HEK293 (cell line): Measurements from ENCODE around the gene ACVRL1.

Experiments used
- CTCF ChIA-PET: fragments of 350-600 bp; formaldehyde crosslinking; extraction: SDS; loops from one replicate; lab custom pipeline; 2021; ENCODE audit warnings: antibody characterized with exemption; lab: Yijun Ruan, JAX
- POLR2A ChIA-PET: fragments of 300-600 bp; formaldehyde crosslinking; extraction: SDS; loops from one replicate; lab custom pipeline; 2020; ENCODE audit warnings: antibody characterized with exemption, inconsistent platforms; lab: Yijun Ruan, JAX
- H3K27ac ChIP-seq: fragments of 200-500 bp; sonication (Bioruptor generic); 2 replicates; pipeline ENCODE4 v1.5.1; 2014; ENCODE audit warnings: low read depth, low read length, control low read depth, inconsistent platforms; ENCODE audit errors: extremely low read depth
- H3K36me3 ChIP-seq, 2 experiments: fragments of 200-500 bp in 1 of 2; sonication (Bioruptor generic) in 1 of 2; 1 replicate in 1 of 2; 2 replicates in 1 of 2; pipeline ENCODE4 v1.5.1; 2014 to 2017; ENCODE audit warnings: inconsistent platforms in 2 of 2, low read length in 2 of 2; ENCODE audit not compliant: control insufficient read depth in 2 of 2, insufficient read depth in 1 of 2
- H3K4me1 ChIP-seq: fragments of 200-500 bp; sonication (Bioruptor generic); 2 replicates; pipeline ENCODE4 v1.5.1; 2014; ENCODE audit warnings: mild to moderate bottlenecking, low read length, inconsistent platforms; ENCODE audit not compliant: control insufficient read depth, insufficient read depth
- H3K4me3 ChIP-seq: 2 replicates; pipeline ENCODE4 v1.5.1; 2011; ENCODE audit warnings: low read depth, mild to moderate bottlenecking, control low read depth, low read length, moderate library complexity
- H3K9me3 ChIP-seq: fragments of 200-500 bp; sonication (Bioruptor generic); 2 replicates; pipeline ENCODE4 v1.5.1; 2014; ENCODE audit warnings: low read depth, low read length, inconsistent platforms; ENCODE audit not compliant: control insufficient read depth, insufficient read depth
- KLF9 ChIP-seq: fragments of 450-650 bp; formaldehyde crosslinking; IDR thresholded peaks from 2 replicates; pipeline ENCODE4 v1.5.1; 2016; ENCODE audit warnings: missing biosample characterization, missing genetic modification characterization, low read depth
- OSR2 ChIP-seq: fragments of 450-650 bp; formaldehyde crosslinking; IDR thresholded peaks from 2 replicates; pipeline ENCODE4 v1.5.1; 2016; ENCODE audit warnings: missing biosample characterization, missing genetic modification characterization
- SETDB1 ChIP-seq: IDR thresholded peaks from one replicate; pipeline ENCODE4 v1.6.1; 2017; ENCODE audit warnings: mild to moderate bottlenecking, low read length, moderate library complexity, mixed read lengths; ENCODE audit not compliant: insufficient read length
- TRIM28 ChIP-seq: IDR thresholded peaks from 2 replicates; pipeline ENCODE4 v1.6.1; 2011; ENCODE audit warnings: low read length, control low read depth, borderline replicate concordance
- ZBTB11 ChIP-seq: fragments of 450-650 bp; formaldehyde crosslinking; conservative IDR thresholded peaks from 2 replicates; pipeline ENCODE4 v1.5.1; 2016; ENCODE audit warnings: low read depth, missing biosample characterization, missing genetic modification characterization
- ZBTB26 ChIP-seq: fragments of 450-650 bp; formaldehyde crosslinking; optimal IDR thresholded peaks from 2 replicates; pipeline ENCODE3; 2016; ENCODE audit warnings: missing biosample characterization, mild to moderate bottlenecking, missing genetic modification characterization
- ZBTB8A ChIP-seq: fragments of 450-650 bp; formaldehyde crosslinking; IDR thresholded peaks from 2 replicates; pipeline ENCODE4 v1.5.1; 2016; ENCODE audit warnings: missing biosample characterization, missing genetic modification characterization
- ZEB2 ChIP-seq: fragments of 450-650 bp; formaldehyde crosslinking; IDR thresholded peaks from 2 replicates; pipeline ENCODE4 v1.5.1; 2016; ENCODE audit warnings: missing biosample characterization, missing genetic modification characterization
- ZFP3 ChIP-seq: fragments of 450-650 bp; formaldehyde crosslinking; IDR thresholded peaks from 2 replicates; pipeline ENCODE4 v1.5.1; 2016; ENCODE audit warnings: low read depth, missing biosample characterization, missing genetic modification characterization
- ZNF10 ChIP-seq: fragments of 450-650 bp; formaldehyde crosslinking; IDR thresholded peaks from 2 replicates; pipeline ENCODE4 v1.5.1; 2017; ENCODE audit warnings: missing biosample characterization, missing genetic modification characterization
- ZNF114 ChIP-seq: fragments of 450-650 bp; formaldehyde crosslinking; IDR thresholded peaks from 2 replicates; pipeline ENCODE4 v1.5.0; 2017; ENCODE audit warnings: missing biosample characterization, missing genetic modification characterization
- ZNF140 ChIP-seq: fragments of 450-650 bp; formaldehyde crosslinking; IDR thresholded peaks from 2 replicates; pipeline ENCODE4 v1.5.1; 2016; ENCODE audit warnings: missing biosample characterization, missing genetic modification characterization
- ZNF155 ChIP-seq: fragments of 450-650 bp; formaldehyde crosslinking; IDR thresholded peaks from 2 replicates; pipeline ENCODE4 v1.5.1; 2016; ENCODE audit warnings: missing biosample characterization, missing genetic modification characterization
- ZNF16 ChIP-seq: fragments of 450-650 bp; formaldehyde crosslinking; IDR thresholded peaks from 2 replicates; pipeline ENCODE4 v1.5.1; 2016; ENCODE audit warnings: low read depth, missing biosample characterization, missing genetic modification characterization
- ZNF169 ChIP-seq: fragments of 450-650 bp; formaldehyde crosslinking; IDR thresholded peaks from 2 replicates; pipeline ENCODE4 v1.5.1; 2016; ENCODE audit warnings: missing biosample characterization, missing genetic modification characterization
- ZNF174 ChIP-seq: fragments of 450-650 bp; formaldehyde crosslinking; IDR thresholded peaks from 2 replicates; pipeline ENCODE4 v1.5.0; 2017; ENCODE audit warnings: missing biosample characterization, mild to moderate bottlenecking, missing genetic modification characterization
- ZNF184 ChIP-seq: fragments of 450-650 bp; IDR thresholded peaks from 2 replicates; pipeline ENCODE4 v1.5.1; 2018; ENCODE audit warnings: missing biosample characterization, mild to moderate bottlenecking, missing genetic modification characterization
- ZNF202 ChIP-seq: fragments of 450-650 bp; formaldehyde crosslinking; IDR thresholded peaks from 2 replicates; pipeline ENCODE4 v1.5.1; 2016; ENCODE audit warnings: missing biosample characterization, missing genetic modification characterization, borderline replicate concordance
- ZNF280D ChIP-seq: fragments of 450-650 bp; formaldehyde crosslinking; IDR thresholded peaks from 2 replicates; pipeline ENCODE4 v1.5.1; 2016; ENCODE audit warnings: missing biosample characterization, missing genetic modification characterization
- ZNF324 ChIP-seq: fragments of 450-650 bp; formaldehyde crosslinking; IDR thresholded peaks from 2 replicates; pipeline ENCODE4 v1.5.1; 2016; ENCODE audit warnings: missing biosample characterization, missing genetic modification characterization
- ZNF37A ChIP-seq: fragments of 450-650 bp; IDR thresholded peaks from 2 replicates; pipeline ENCODE4 v1.5.1; 2018; ENCODE audit warnings: missing biosample characterization, missing genetic modification characterization
- ZNF544 ChIP-seq: fragments of 450-650 bp; formaldehyde crosslinking; IDR thresholded peaks from 2 replicates; pipeline ENCODE4 v1.5.0; 2017; ENCODE audit warnings: missing biosample characterization, missing genetic modification characterization
- ZNF561 ChIP-seq: fragments of 450-650 bp; IDR thresholded peaks from 2 replicates; pipeline ENCODE4 v1.5.1; 2018; ENCODE audit warnings: missing biosample characterization, missing genetic modification characterization, borderline replicate concordance
- ZNF621 ChIP-seq: fragments of 450-650 bp; formaldehyde crosslinking; IDR thresholded peaks from 2 replicates; pipeline ENCODE4 v1.5.1; 2017; ENCODE audit warnings: missing biosample characterization, missing genetic modification characterization
- ZNF701 ChIP-seq: fragments of 450-650 bp; formaldehyde crosslinking; IDR thresholded peaks from 2 replicates; pipeline ENCODE4 v1.5.1; 2016; ENCODE audit warnings: missing biosample characterization, missing genetic modification characterization
- ZNF747 ChIP-seq: fragments of 450-650 bp; formaldehyde crosslinking; IDR thresholded peaks from 2 replicates; pipeline ENCODE4 v1.5.1; 2016; ENCODE audit warnings: missing biosample characterization, missing genetic modification characterization
- ZSCAN16 ChIP-seq: fragments of 450-650 bp; formaldehyde crosslinking; IDR thresholded peaks from 2 replicates; pipeline ENCODE4 v1.5.1; 2016; ENCODE audit warnings: missing biosample characterization, missing genetic modification characterization

Gene ACVRL1

GRCh38 chr12:51890133-51890464 lies 17.2 kb upstream of the ACVRL1 start:
- Histone ChIP-seq H3K27ac (no peak overlapping the region), H3K4me1 (no peaks in the 10 kb centered on the region), H3K4me3 (no peak overlapping the region), H3K9me3 (no peaks in the 10 kb centered on the region), H3K36me3 (no peaks in the 10 kb centered on the region)
- ChIA-PET POLR2A (no interaction called here), CTCF (interaction anchor here (0.6 to 2.8 kb wide), 4 partner anchors 14 to 136 kb away, joined by 3 to 15 read pairs (median 5); no protein-coding TSS in a partner anchor)
- TF ChIP-seq ZNF202 (tag by site-specific recombination) (no peak), ZFP3 (tag by site-specific recombination) (no peak), ZBTB8A (tag by site-specific recombination) (no peak), ZSCAN16 (no peak), ZNF174 (tag by site-specific recombination) (no peak), TRIM28 (no peak), ZNF114 (tag by site-specific recombination) (no peak), ZNF621 (tag by site-specific recombination) (no peak), OSR2 (tag by site-specific recombination) (no peak)

- H3K27ac ChIP-seq = no peak overlapping the region
- H3K9me3 ChIP-seq = no peaks in the 10 kb centered on the region
- no peaks in the 10 kb centered on the region for H3K36me3 ChIP-seq
- ChIA-PET CTCF (interaction anchor here (0.6 to 4.6 kb wide), 6 partner anchors 15 to 135 kb away, joined by 3 to 40 read pairs (median 4); no protein-coding TSS in a partner anchor), POLR2A (no interaction called here)
- TF ChIP-seq ZBTB11 (tag by site-specific recombination) (no peak), ZNF140 (tag by site-specific recombination) (no peak), ZNF37A (tag by site-specific recombination) (no peak), ZNF169 (tag by site-specific recombination) (no peak), ZNF544 (tag by site-specific recombination) (no peak), ZNF280D (no peak)
- H3K4me3 ChIP-seq = no peak overlapping the region
- no peaks in the 10 kb centered on the region for H3K4me1 ChIP-seq
Measured at GRCh38 chr12:51890511-51891171, 16.7 kb upstream of the ACVRL1 start.

- H3K27ac ChIP-seq = no peak overlapping the region
- H3K36me3 ChIP-seq = no peaks in the 10 kb centered on the region
- H3K9me3 ChIP-seq = no peaks in the 10 kb centered on the region
- no peak overlapping the region for H3K4me3 ChIP-seq
- H3K4me1 ChIP-seq = no peaks in the 10 kb centered on the region
- POLR2A ChIA-PET = no interaction called here
- CTCF ChIA-PET = interaction anchor here (0.7 to 4.6 kb wide), 7 partner anchors 16 to 470 kb away, joined by 3 to 40 read pairs (median 3); no protein-coding TSS in a partner anchor
- TF ChIP-seq ZNF10 (tag by site-specific recombination) (no peak), ZBTB26 (tag by site-specific recombination) (no peak), ZNF155 (tag by site-specific recombination) (no peak), ZNF747 (tag by site-specific recombination) (no peak), ZEB2 (tag by site-specific recombination) (no peak), ZNF16 (tag by site-specific recombination) (no peak), ZNF544 (tag by site-specific recombination) (no peak), ZNF561 (tag by site-specific recombination) (no peak), ZNF184 (tag by site-specific recombination) (no peak), KLF9 (tag by site-specific recombination) (no peak), ZNF324 (tag by site-specific recombination) (no peak), SETDB1 (no peak), ZNF701 (no peak)
Measured at GRCh38 chr12:51891843-51892242, 15.5 kb upstream of the ACVRL1 start.
